CD4-positive, alpha-beta memory T cell (primary cell): ENCODE data around the gene CDC27. TPM values are rescaled to one million over a fixed set of nuclear protein-coding genes. Genes with fewer than 3 reads are reported as not detected.

Experiments used
- CTCF ChIA-PET: fragments of 350-600 bp; sonication (Branson Sonifier 250); formaldehyde crosslinking; loops from one replicate; lab custom pipeline; 2021; ENCODE audit warnings: inconsistent platforms; ENCODE audit not compliant: partially characterized antibody; lab: Charles Lee
- POLR2A ChIA-PET: fragments of 350-600 bp; sonication (Branson Sonifier 250); formaldehyde crosslinking; loops from one replicate; lab custom pipeline; 2021; ENCODE audit not compliant: partially characterized antibody; lab: Charles Lee
- DNase-seq, 5 donors: peaks; one replicate each; pipeline versions ENCODE4 v3.0.0 to v3.0.0-alpha.2; 2020 to 2022; ENCODE audit warnings: mixed read lengths in 1 of 5
- H3K27ac ChIP-seq: one replicate; pipeline ENCODE4 v1.7.0; 2013; ENCODE audit warnings: low read depth, low read length
- H3K27me3 ChIP-seq: 2 replicates; pipeline ENCODE4 v1.7.0; 2013; ENCODE audit warnings: mild to moderate bottlenecking, low read length, moderate library complexity; ENCODE audit not compliant: insufficient read depth
- H3K36me3 ChIP-seq: 2 replicates; pipeline ENCODE4 v1.7.0; 2013; ENCODE audit warnings: mild to moderate bottlenecking, low read length, moderate library complexity; ENCODE audit not compliant: insufficient read depth
- H3K4me1 ChIP-seq: 2 replicates; pipeline ENCODE4 v1.7.0; 2013; ENCODE audit warnings: mild to moderate bottlenecking, low read length, moderate library complexity; ENCODE audit not compliant: insufficient read depth
- H3K4me3 ChIP-seq, 2 donors: one replicate each; pipeline ENCODE4 v1.7.0; 2013; ENCODE audit warnings: low read length in 2 of 2, mild to moderate bottlenecking in 1 of 2
- H3K9me3 ChIP-seq, 2 donors: one replicate each; pipeline ENCODE4 v1.7.0; 2013; ENCODE audit warnings: low read length in 2 of 2, control low read depth in 1 of 2; ENCODE audit not compliant: control insufficient read depth in 1 of 2
- H3K27ac Mint-ChIP-seq, 7 donors: one replicate each; pipeline ENCODE4 v1.8.0; 2020 to 2021; ENCODE audit warnings: mixed read lengths in 7 of 7, mild to moderate bottlenecking in 6 of 7, inconsistent platforms in 3 of 7, moderate library complexity in 3 of 7
- H3K27me3 Mint-ChIP-seq, 2 donors: one replicate each; pipeline ENCODE4 v1.8.0; 2020 to 2021; ENCODE audit warnings: mixed read lengths in 2 of 2
- H3K36me3 Mint-ChIP-seq, 2 donors: one replicate each; pipeline ENCODE4 v1.8.0; 2020 to 2021; ENCODE audit warnings: mixed read lengths in 2 of 2, inconsistent platforms in 1 of 2, mild to moderate bottlenecking in 1 of 2
- H3K4me1 Mint-ChIP-seq, 4 donors: one replicate each; pipeline ENCODE4 v1.8.0; 2020 to 2021; ENCODE audit warnings: mixed read lengths in 4 of 4, mild to moderate bottlenecking in 1 of 4
- H3K4me3 Mint-ChIP-seq, 8 donors: one replicate each; pipeline ENCODE4 v1.8.0; 2020 to 2021; ENCODE audit warnings: mixed read lengths in 8 of 8, mild to moderate bottlenecking in 7 of 8, moderate library complexity in 6 of 8, inconsistent platforms in 3 of 8
- H3K9me3 Mint-ChIP-seq, 8 donors: one replicate each; pipeline ENCODE4 v1.8.0; 2020 to 2021; ENCODE audit warnings: mixed read lengths in 8 of 8, mild to moderate bottlenecking in 5 of 8, inconsistent platforms in 3 of 8, moderate library complexity in 1 of 8
- intact Hi-C: fragments of 100-400 bp; cut with micrococcal nuclease; formaldehyde crosslinking; loops from one replicate; pipeline ENCODE4 v1.15.1; 2023
- polyA plus RNA-seq, 2 donors: library from polyadenylated mRNA; unstranded; fragments of 300-500 nt; fragmentation: Illumina TruSeq; gene quantifications; one replicate each; pipeline ENCODE4 v1.2.3, GENCODE V29; 2021
- total RNA-seq, 2 experiments: library from RNA; stranded (reverse); gene quantifications; one replicate each; pipeline ENCODE4 v1.2.3, GENCODE V29; 2021

CDC27 gene
- total and polyA plus RNA-seq, 4 experiments from 2014 or later, result 60.2 to 104 (median 68.8) TPM

DNA sequence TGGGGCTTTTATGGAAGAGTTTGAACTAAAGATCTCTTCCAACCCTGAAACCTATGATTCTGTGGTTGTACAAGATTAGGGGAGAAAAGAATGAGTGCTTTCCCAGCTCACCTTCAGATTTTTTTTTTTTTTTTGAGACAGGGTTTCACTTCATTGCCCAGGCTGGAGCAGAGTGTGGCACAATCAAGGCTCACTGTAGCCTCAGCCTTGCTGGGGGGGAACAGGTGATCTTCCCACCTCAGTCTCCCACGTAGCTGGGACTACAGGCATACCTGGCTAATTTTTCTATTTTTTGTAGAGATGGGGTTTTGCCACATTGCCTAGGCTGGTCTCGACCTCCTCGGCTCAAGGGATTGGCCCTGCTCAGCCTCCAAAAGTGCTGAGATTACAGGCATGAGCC, 42.8 kb upstream of the CDC27 start:
- no peaks in the 10 kb centered on the region for H3K36me3 ChIP-seq
- ChIA-PET CTCF (interaction anchor here (1.0 to 4.5 kb wide), 6 partner anchors 9 to 384 kb away, joined by 3 to 42 read pairs (median 4); no protein-coding TSS in a partner anchor), POLR2A (no interaction called here)
- no peaks in the 10 kb centered on the region for H3K9me3 ChIP-seq
- peaks cover 12% of the 10 kb centered on the region for H3K4me1 ChIP-seq
- H3K9me3 Mint-ChIP-seq, result peaks cover 0 to 2% (median 0%) of the 10 kb centered on the region in 8 donors
- H3K36me3 Mint-ChIP-seq, result no peaks in the 10 kb centered on the region
- no peak for DNase-seq
- H3K4me3 ChIP-seq, result no peak overlapping the region
- intact Hi-C loops, result no loop called here
- H3K4me1 Mint-ChIP-seq, result peaks cover 10 to 13% (median 12%) of the 10 kb centered on the region in 4 donors
- H3K27ac ChIP-seq, result no peak overlapping the region
- H3K27ac Mint-ChIP-seq, result no peak overlapping the region
- H3K27me3 ChIP-seq, result no peaks in the 10 kb centered on the region
- no peak overlapping the region for H3K4me3 Mint-ChIP-seq
- H3K27me3 Mint-ChIP-seq, result peaks cover 2 to 7% of the 10 kb centered on the region in 2 donors

DNA sequence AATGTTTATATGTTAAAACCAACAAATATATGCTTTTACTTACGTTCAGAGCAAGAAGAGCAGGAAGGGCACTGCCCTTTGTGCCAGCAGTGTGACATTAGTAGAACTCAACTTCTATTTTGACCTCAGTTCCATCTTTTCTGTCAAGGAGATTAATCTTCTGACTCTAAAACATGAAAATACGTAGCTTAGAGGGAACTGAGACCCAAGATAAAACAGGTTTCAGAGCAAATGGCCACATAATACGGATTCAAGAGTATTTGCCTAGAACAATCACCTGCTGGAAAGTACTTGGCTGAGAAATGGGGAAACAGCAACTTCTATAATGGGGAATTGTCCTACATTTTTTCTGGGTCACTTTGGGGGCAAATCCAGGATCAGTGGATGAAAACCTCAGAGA, 42.2 kb upstream of the CDC27 start:
- no peak overlapping the region for H3K27ac Mint-ChIP-seq
- POLR2A ChIA-PET, result no interaction called here
- intact Hi-C loops, result no loop called here
- no peaks in the 10 kb centered on the region for H3K36me3 Mint-ChIP-seq
- H3K9me3 ChIP-seq, result no peaks in the 10 kb centered on the region
- H3K4me1 ChIP-seq, result peaks cover 12% of the 10 kb centered on the region
- H3K4me3 Mint-ChIP-seq, result no peak overlapping the region
- H3K36me3 ChIP-seq, result no peaks in the 10 kb centered on the region
- H3K4me1 Mint-ChIP-seq, result peaks cover 10 to 13% (median 12%) of the 10 kb centered on the region in 4 donors
- H3K4me3 ChIP-seq, result no peak overlapping the region
- H3K27ac ChIP-seq, result no peak overlapping the region
- no peaks in the 10 kb centered on the region for H3K27me3 ChIP-seq
- peaks cover 0 to 2% (median 0%) of the 10 kb centered on the region in 8 donors for H3K9me3 Mint-ChIP-seq
- no peak for DNase-seq
- CTCF ChIA-PET, result interaction anchor here (1.0 to 4.5 kb wide), 7 partner anchors 9 to 384 kb away, joined by 3 to 42 read pairs (median 5); no protein-coding TSS in a partner anchor
- peaks cover 2 to 7% of the 10 kb centered on the region in 2 donors for H3K27me3 Mint-ChIP-seq

DNA sequence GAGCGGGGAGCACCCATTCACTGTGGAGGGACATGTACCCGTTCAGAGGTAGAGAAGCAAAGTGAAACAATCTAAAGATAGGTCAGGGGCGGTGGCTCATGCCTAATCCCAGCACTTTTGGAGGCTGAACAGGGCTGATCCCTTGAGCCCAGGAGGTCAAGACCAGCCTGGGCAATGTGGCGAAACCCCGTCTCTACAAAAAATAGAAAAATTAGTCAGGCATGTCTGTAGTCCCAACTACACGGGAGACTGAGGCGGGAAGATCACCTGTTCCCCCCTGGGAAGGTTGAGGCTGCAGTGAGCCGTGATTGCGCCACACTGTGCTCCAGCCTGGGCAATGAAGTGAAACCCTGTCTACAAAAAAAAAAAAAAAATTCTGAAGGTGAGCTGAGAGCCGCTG, 41.8 kb upstream of the CDC27 start:
- ChIA-PET POLR2A (no interaction called here), CTCF (interaction anchor here (1.0 to 4.5 kb wide), 11 partner anchors 10 to 385 kb away, joined by 3 to 42 read pairs (median 5); no protein-coding TSS in a partner anchor)
- H3K4me1 Mint-ChIP-seq, result peaks cover 10 to 13% (median 12%) of the 10 kb centered on the region in 4 donors

DNA sequence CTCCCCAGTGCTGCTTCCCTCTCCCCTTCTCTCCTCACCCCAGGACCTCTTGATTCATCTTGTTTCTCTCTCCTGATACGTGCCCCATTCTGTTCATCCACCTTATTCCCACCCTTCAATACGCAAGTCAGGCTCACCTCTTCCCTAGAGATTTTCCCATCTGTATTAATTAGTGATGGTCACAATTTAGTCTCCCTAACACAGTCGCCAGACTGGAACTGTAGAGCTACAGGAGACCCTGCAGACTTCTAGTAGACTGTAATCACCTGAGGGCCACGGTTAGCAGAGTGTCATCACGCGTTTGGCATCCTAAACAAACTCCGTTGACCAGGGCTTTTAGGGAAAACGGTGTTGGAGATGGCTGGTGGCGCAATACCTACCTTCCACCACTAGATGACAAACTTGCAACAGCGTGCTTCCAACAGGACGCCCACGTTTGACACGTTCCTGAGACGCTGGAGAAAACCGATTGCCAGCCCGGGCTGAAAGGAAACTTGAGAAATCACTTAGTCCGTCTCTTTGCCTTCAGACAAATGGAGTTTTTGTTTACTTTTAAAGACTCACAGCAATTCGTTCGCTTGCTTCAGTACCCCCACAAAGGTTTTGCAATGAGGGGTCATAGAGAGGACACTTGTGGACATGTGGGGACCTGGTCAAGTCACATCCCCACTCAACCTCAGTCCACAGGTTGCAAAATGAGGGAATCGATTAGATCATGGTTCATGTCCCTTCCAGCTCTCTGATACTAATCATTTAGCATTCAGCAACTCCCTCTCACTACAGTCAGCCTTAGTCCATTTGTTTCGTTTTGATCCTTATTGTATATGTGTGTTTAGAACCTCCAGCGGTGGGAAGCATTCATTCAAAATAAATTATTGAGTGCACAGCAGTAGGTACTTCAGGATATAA, 40.7 kb upstream of the CDC27 start:
- intact Hi-C loops, result loop anchor here (1.0 kb wide), 3 partner anchors 24 to 387 kb away; no protein-coding TSS in a partner anchor
- H3K9me3 Mint-ChIP-seq, result peaks cover 0 to 2% (median 0%) of the 10 kb centered on the region in 8 donors
- peak overlapping the region; percentile 3 to 78 (median 66) for H3K4me3 Mint-ChIP-seq
- CTCF ChIA-PET, result interaction anchor here (0.6 to 4.5 kb wide), 20 partner anchors 10 to 389 kb away, joined by 3 to 42 read pairs (median 6); no protein-coding TSS in a partner anchor
- peak overlapping the region in 4 of 7 donors; percentile 16 to 53 (median 43) for H3K27ac Mint-ChIP-seq
- Histone ChIP-seq H3K27ac (no peak overlapping the region), H3K4me1 (peaks cover 12% of the 10 kb centered on the region), H3K4me3 (peak overlapping the region in 1 of 2 donors; percentile 12), H3K36me3 (no peaks in the 10 kb centered on the region), H3K27me3 (no peaks in the 10 kb centered on the region), H3K9me3 (no peaks in the 10 kb centered on the region)
- POLR2A ChIA-PET, result interaction anchor here (0.5 to 1.4 kb wide), 5 partner anchors 14 to 386 kb away, joined by 3 to 8 read pairs (median 3); no protein-coding TSS in a partner anchor
- H3K4me1 Mint-ChIP-seq, result peaks cover 10 to 13% (median 12%) of the 10 kb centered on the region in 4 donors
- no peaks in the 10 kb centered on the region for H3K36me3 Mint-ChIP-seq
- DNase-seq, result peak; percentile 58 to 67 (median 62)
- peaks cover 2 to 7% of the 10 kb centered on the region in 2 donors for H3K27me3 Mint-ChIP-seq

More for the DNA sequence above, 41.8 kb upstream of the CDC27 start:
- Histone ChIP-seq H3K4me3 (no peak overlapping the region), H3K9me3 (no peaks in the 10 kb centered on the region), H3K27me3 (no peaks in the 10 kb centered on the region), H3K36me3 (no peaks in the 10 kb centered on the region), H3K4me1 (peaks cover 12% of the 10 kb centered on the region), H3K27ac (no peak overlapping the region)
- no peak overlapping the region for H3K27ac Mint-ChIP-seq
- DNase-seq, result no peak
- no peaks in the 10 kb centered on the region for H3K36me3 Mint-ChIP-seq
- intact Hi-C loops, result no loop called here
- peaks cover 2 to 7% of the 10 kb centered on the region in 2 donors for H3K27me3 Mint-ChIP-seq
- H3K9me3 Mint-ChIP-seq, result peaks cover 0 to 2% (median 0%) of the 10 kb centered on the region in 8 donors
- H3K4me3 Mint-ChIP-seq, result peak overlapping the region in 1 of 8 donors; percentile 78

DNA sequence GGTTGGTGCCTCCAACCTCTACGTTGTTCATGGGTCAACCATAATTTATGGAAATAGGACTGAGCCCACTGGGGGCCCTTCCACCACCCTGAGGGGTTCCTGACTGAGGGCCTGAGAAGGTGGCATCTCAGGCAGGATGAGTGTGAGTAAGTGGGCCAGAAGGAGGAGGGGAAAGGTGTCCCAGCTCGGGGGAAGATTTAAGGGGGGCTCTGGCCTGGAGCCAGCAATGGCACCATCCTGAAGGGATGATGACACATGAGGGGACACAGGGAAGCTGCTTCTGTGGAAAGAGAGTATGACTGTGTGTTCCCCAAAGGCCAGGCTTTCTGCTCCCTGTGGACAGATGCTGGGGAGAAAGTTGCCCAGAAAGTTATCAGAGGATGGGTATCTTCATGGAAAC, 38.8 kb upstream of the CDC27 start:
- intact Hi-C loops, result no loop called here
- peaks cover 2 to 7% of the 10 kb centered on the region in 2 donors for H3K27me3 Mint-ChIP-seq
- H3K4me1 ChIP-seq, result peaks cover 12% of the 10 kb centered on the region
- no peak for DNase-seq
- H3K27me3 ChIP-seq, result no peaks in the 10 kb centered on the region
- H3K4me3 Mint-ChIP-seq, result no peak overlapping the region
- ChIA-PET POLR2A (interaction anchor here (1.0 kb wide), 1 partner anchor 22 kb away, joined by 3 read pairs; no protein-coding TSS in a partner anchor), CTCF (interaction anchor here (1.8 to 4.5 kb wide), 3 partner anchors 20 to 387 kb away, joined by 6 to 42 read pairs (median 11); no protein-coding TSS in a partner anchor)
- peaks cover 10 to 13% (median 12%) of the 10 kb centered on the region in 4 donors for H3K4me1 Mint-ChIP-seq
- H3K9me3 Mint-ChIP-seq, result peaks cover 0 to 4% (median 0%) of the 10 kb centered on the region in 8 donors
- no peak overlapping the region for H3K27ac ChIP-seq
- H3K4me3 ChIP-seq, result no peak overlapping the region
- H3K9me3 ChIP-seq, result no peaks in the 10 kb centered on the region
- no peaks in the 10 kb centered on the region for H3K36me3 ChIP-seq
- H3K27ac Mint-ChIP-seq, result peak overlapping the region in 1 of 7 donors; percentile 8
- H3K36me3 Mint-ChIP-seq, result no peaks in the 10 kb centered on the region

DNA sequence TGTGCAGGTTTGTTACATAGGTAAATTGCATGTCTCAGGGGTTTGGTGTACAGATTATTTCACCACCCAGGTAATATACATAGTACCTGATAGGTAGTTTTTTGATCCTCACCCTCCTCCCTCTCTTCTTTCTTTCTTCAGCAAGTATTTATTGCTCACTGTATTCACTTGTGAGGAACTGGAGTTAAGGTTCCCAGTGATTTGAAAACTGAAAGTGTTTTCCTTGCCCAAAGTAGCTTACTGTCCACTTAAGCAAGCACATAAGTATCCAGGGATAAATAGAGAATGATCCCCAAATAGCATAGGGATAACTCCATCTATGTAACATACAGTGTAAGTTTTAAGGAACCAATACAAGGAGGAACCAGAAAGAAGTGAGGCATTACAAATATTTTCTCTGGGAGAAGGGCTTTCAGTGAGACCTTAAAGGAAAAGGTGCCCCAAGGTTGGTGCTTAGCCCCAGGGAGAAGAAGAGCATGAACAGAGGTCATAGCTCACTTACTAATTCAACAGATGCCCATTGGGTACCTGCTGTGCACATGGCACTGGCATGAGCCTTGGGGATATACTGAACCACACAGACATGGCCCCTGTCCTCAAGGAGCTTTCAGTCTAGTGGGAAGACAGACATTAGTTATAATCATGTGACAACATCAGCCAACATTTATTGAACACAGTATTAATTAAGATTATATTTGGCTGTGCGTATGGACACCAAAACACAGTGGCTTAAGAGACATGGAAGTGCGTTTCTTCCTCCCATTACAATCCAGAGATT, 37.0 kb upstream of the CDC27 start:
- peak overlapping the region in 2 of 7 donors; percentile 23 to 47 for H3K27ac Mint-ChIP-seq

More for the DNA sequence above, 37.0 kb upstream of the CDC27 start:
- POLR2A ChIA-PET, result no interaction called here
- no peak overlapping the region for H3K4me3 Mint-ChIP-seq
- no peak overlapping the region for H3K27ac ChIP-seq
- no peak overlapping the region for H3K4me3 ChIP-seq
- no peaks in the 10 kb centered on the region for H3K36me3 ChIP-seq
- peaks cover 2 to 7% of the 10 kb centered on the region in 2 donors for H3K27me3 Mint-ChIP-seq
- peaks cover 11 to 19% (median 14%) of the 10 kb centered on the region in 4 donors for H3K4me1 Mint-ChIP-seq
- no peak for DNase-seq
- no peaks in the 10 kb centered on the region for H3K27me3 ChIP-seq
- H3K36me3 Mint-ChIP-seq, result no peaks in the 10 kb centered on the region
- CTCF ChIA-PET, result interaction anchor here (1.0 to 1.1 kb wide), 2 partner anchors 32 to 90 kb away, joined by 3 read pairs; no protein-coding TSS in a partner anchor
- H3K4me1 ChIP-seq, result peaks cover 13% of the 10 kb centered on the region
- no peaks in the 10 kb centered on the region for H3K9me3 ChIP-seq
- intact Hi-C loops, result no loop called here
- peaks cover 0 to 4% (median 0%) of the 10 kb centered on the region in 8 donors for H3K9me3 Mint-ChIP-seq
